HG03196 (cell line): Measurements from ENCODE around the gene RAB43.

Source experiments
- ATAC-seq: cut with Tn5 transposase; IDR thresholded peaks from one replicate; pipeline ENCODE4 v1.9.1; 2021; ENCODE audit not compliant: unreplicated experiment

RAB43 gene

GRCh38 chr3:129039271-129040038 lies 82.1 kb downstream of the RAB43 start:
- ATAC-seq = no peak

DNA sequence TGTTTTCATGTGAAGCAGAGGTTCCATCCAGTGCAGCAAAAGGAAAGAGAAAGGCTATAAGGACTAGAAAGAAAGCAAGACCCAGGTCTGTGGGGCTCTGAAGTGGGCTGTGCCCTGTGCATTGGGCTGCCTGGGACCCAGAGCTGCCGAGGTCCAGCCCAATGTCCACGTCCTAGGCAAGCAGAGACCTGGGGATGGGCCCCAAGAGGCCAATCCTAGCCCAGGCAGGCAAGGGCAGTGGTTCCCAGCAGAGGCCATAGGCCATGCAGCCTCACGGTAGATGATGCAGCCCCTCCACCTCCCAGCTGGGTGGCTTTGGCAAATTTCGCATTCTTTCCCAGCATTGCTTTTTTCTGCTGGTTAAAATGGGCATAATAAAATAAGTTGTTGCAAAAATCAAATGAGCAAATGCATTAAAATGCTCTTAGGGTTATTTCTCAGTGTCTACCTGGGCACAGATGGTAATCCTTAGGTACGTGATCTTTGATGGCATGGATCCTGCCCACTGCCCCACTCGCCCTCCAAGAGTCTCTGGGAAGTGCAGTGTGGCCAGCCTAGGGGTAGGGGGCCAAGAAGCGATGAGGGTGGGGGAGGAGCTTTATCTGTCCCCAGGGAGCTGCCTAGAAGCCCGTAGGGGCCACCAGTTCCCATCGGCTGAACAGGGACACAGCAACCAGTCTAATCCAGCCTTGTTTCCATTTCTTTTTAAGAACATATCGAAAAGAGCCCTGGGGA lies 83.3 kb downstream of the RAB43 start:
- no peak for ATAC-seq
